ENCODE data around the gene ERBB2. TPM values are rescaled to one million over a fixed set of nuclear protein-coding genes. Genes with fewer than 3 reads are reported as not detected.
A peak's percentile ranks its signal among the peaks of the same experiment; 100 is the strongest.

Gene ERBB2
- total and polyA plus RNA-seq, 2 of the 8 experiments (the other 6 are each of a cell fraction or from before 2014, with no cell fraction given), result 183 to 394 TPM

GRCh38 chr17:39706383-39706782, 6.5 kb downstream of the ERBB2 start:
- H3K79me1 ChIP-seq (ENCODE audit: low read depth, low read length), result peaks cover 22% of the 10 kb centered on the region
- no peak overlapping the region for H2BK20ac ChIP-seq (ENCODE audit: low read length)
- H3K4me1 ChIP-seq (replicated peaks in 1 of 4; ENCODE audit: control insufficient read depth in 3 of 4, insufficient read depth in 4 of 4, low read length in 3 of 4), result peaks cover 12 to 42% (median 25%) of the 10 kb centered on the region in 4 experiments
- no peak overlapping the region; the same call in 1 of the 2 replicates for H4K8ac ChIP-seq (ENCODE audit: extremely low read depth, insufficient read depth, low read length)
- peaks cover 4% of the 10 kb centered on the region; the same call in 1 of the 2 replicates for H3K23me2 ChIP-seq (ENCODE audit: low read depth, low read length)
- H3K4ac ChIP-seq (replicated peaks; ENCODE audit: insufficient read length, low read depth, low read length), result no peak overlapping the region
- H3K27me3 ChIP-seq (replicated peaks in 1 of 4; ENCODE audit: control insufficient read depth in 3 of 4, extremely low read depth in 1 of 4, insufficient read depth in 3 of 4, low read length in 3 of 4), result no peaks in the 10 kb centered on the region
- H2BK120ac ChIP-seq (replicated peaks; ENCODE audit: low read depth, low read length), result no peak overlapping the region
- H3K9ac ChIP-seq (replicated peaks in 1 of 4; ENCODE audit: extremely low read depth in 1 of 4, low read depth in 3 of 4, low read length in 3 of 4), result no peak overlapping the region
- FAIRE-seq, result no peak
- H3K23ac ChIP-seq (ENCODE audit: insufficient read length), result no peak overlapping the region
- peak overlapping the region; percentile 67; the same call in 1 of the 2 replicates for H2BK5ac ChIP-seq (ENCODE audit: low read depth, low read length)
- H2BK15ac ChIP-seq (ENCODE audit: low read length), result no peak overlapping the region
- no peak overlapping the region for H4K5ac ChIP-seq (ENCODE audit: insufficient read length, low read depth, low read length)
- H3K14ac ChIP-seq (ENCODE audit: insufficient read length), result no peak overlapping the region
- no peaks in the 10 kb centered on the region for H3K9me3 ChIP-seq (ENCODE audit: insufficient read depth in 2 of 2, low read depth in 1 of 2, low read length in 1 of 2)
- no peak overlapping the region for H4K91ac ChIP-seq (replicated peaks; ENCODE audit: insufficient read length, low read length)
- ChIA-PET CTCF (ENCODE audit: partially characterized antibody) (interaction anchor here (0.8 to 52.4 kb wide), 4 partner anchors 9 to 72 kb away, joined by 3 to 1885 read pairs (median 10); partner anchors contain the start of genes MIEN1, PPP1R1B and STARD3), POLR2A (ENCODE audit: partially characterized antibody) (interaction anchor here (1.0 to 38.1 kb wide), 5 partner anchors 9 to 31 kb away, joined by 4 to 708 read pairs (median 23); partner anchors contain the start of genes PGAP3, PNMT and TCAP)
- peaks cover 29 to 40% of the 10 kb centered on the region in 2 experiments for H4K20me1 ChIP-seq (replicated peaks in 1 of 2; ENCODE audit: control insufficient read depth in 1 of 2, insufficient read depth in 2 of 2, low read length in 2 of 2)
- H2AFZ ChIP-seq (ENCODE audit: low read length), result no peak overlapping the region
- DNase-seq (ENCODE audit: low read depth in 1 of 2, low spot score in 2 of 2), result no peak
- WGBS, 2 experiments (ENCODE audit: extremely low coverage in 1 of 2, insufficient coverage in 1 of 2, insufficient read length in 1 of 2, insufficient replicate concordance in 2 of 2, low coverage in 1 of 2, low lambda C conversion rate in 2 of 2, missing lambda C conversion rate in 1 of 2), result 83% methylated on average over 8 of the region's 8 CpGs; no CpG with 5 or more reads in 1 of the 2 experiments
- H2BK12ac ChIP-seq (ENCODE audit: low read depth, low read length), result no peak overlapping the region
- no peak overlapping the region for H3K18ac ChIP-seq (ENCODE audit: extremely low read depth, low read length)
- H3K56ac ChIP-seq (replicated peaks; ENCODE audit: insufficient read length, low read depth, low read length), result no peak overlapping the region
- H3K4me2 ChIP-seq (ENCODE audit: insufficient read depth in 1 of 2, low read depth in 2 of 2, low read length in 2 of 2), result no peak overlapping the region
- no peak overlapping the region for H2AK5ac ChIP-seq (ENCODE audit: low read depth, low read length)
- peaks cover 33 to 86% of the 10 kb centered on the region in 2 experiments for H3K79me2 ChIP-seq (ENCODE audit: control insufficient read depth in 1 of 2, insufficient read depth in 2 of 2, low read length in 2 of 2)
- peaks cover 18 to 48% (median 38%) of the 10 kb centered on the region in 4 experiments for H3K36me3 ChIP-seq (ENCODE audit: control insufficient read depth in 2 of 4, insufficient read depth in 4 of 4, low read length in 3 of 4)
- H3K27ac ChIP-seq (ENCODE audit: low read depth, low read length), result no peak overlapping the region
- H3K4me3 ChIP-seq (ENCODE audit: extremely low read depth in 1 of 4, insufficient read depth in 2 of 4, low read depth in 3 of 4, low read length in 4 of 4), result no peak overlapping the region
- no peak for TF ChIP-seq HDAC2 (IDR thresholded peaks at IDR 0.05; ENCODE audit: borderline replicate concordance in 1 of 2, low read depth in 2 of 2, low read length in 2 of 2)
- TF ChIP-seq E2F6 (IDR thresholded peaks at IDR 0.05), result no peak
- TF ChIP-seq BACH1 (IDR thresholded peaks at IDR 0.05; ENCODE audit: low read length), result no peak
- TF ChIP-seq, protein P1, sequence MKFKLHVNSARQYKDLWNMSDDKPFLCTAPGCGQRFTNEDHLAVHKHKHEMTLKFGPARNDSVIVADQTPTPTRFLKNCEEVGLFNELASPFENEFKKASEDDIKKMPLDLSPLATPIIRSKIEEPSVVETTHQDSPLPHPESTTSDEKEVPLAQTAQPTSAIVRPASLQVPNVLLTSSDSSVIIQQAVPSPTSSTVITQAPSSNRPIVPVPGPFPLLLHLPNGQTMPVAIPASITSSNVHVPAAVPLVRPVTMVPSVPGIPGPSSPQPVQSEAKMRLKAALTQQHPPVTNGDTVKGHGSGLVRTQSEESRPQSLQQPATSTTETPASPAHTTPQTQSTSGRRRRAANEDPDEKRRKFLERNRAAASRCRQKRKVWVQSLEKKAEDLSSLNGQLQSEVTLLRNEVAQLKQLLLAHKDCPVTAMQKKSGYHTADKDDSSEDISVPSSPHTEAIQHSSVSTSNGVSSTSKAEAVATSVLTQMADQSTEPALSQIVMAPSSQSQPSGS (IDR thresholded peaks at IDR 0.05; ENCODE audit: low read length), result no peak
- TF ChIP-seq ASH2L (IDR thresholded peaks at IDR 0.05; ENCODE audit: low read length), result no peak
- TF ChIP-seq RBBP5 (IDR thresholded peaks at IDR 0.05; ENCODE audit: borderline replicate concordance, low read depth, low read length), result no peak
- TF ChIP-seq TCF12 (IDR thresholded peaks at IDR 0.05; ENCODE audit: low read depth, low read length), result no peak
- TF ChIP-seq TAF1 (IDR thresholded peaks at IDR 0.05; ENCODE audit: low read depth, low read length), result no peak
- no peak for TF ChIP-seq POU5F1 (IDR thresholded peaks at IDR 0.05; ENCODE audit: low read depth, low read length)
- no peak for TF ChIP-seq EGR1 (IDR thresholded peaks at IDR 0.05; ENCODE audit: borderline replicate concordance, low read depth, low read length)
- no peak for TF ChIP-seq NANOG (IDR thresholded peaks at IDR 0.05; ENCODE audit: insufficient read depth, low read depth, low read length, poor library complexity, severe bottlenecking)
